ENCODE results near the gene BIRC7. TPM values are rescaled to one million over a fixed set of nuclear protein-coding genes. Genes with fewer than 3 reads are reported as not detected.

BIRC7 gene
- total RNA-seq, 1 experiment from 2014 or later, result 0.10 TPM

GRCh38 chr20:63255931-63256704, 20.4 kb downstream of the BIRC7 start:
- Histone ChIP-seq H3K4me3 (no peak overlapping the region), H3K9me3 (replicated peaks) (no peaks in the 10 kb centered on the region), H3K4me1 (peaks cover 27% of the 10 kb centered on the region), H3K27me3 (peaks cover 77% of the 10 kb centered on the region), H3K27ac (no peak overlapping the region), H3K36me3 (no peaks in the 10 kb centered on the region)
- DNase-seq, result peak in 1 of 2 experiments; percentile 51

GRCh38 chr20:63256954-63257353, 21.2 kb downstream of the BIRC7 start:
- H3K4me1 ChIP-seq, result peaks cover 35% of the 10 kb centered on the region
- H3K27me3 ChIP-seq, result peaks cover 81% of the 10 kb centered on the region
- H3K4me3 ChIP-seq, result no peak overlapping the region
- no peaks in the 10 kb centered on the region for H3K9me3 ChIP-seq (replicated peaks)
- H3K36me3 ChIP-seq, result no peaks in the 10 kb centered on the region
- DNase-seq, result no peak
- no peak overlapping the region for H3K27ac ChIP-seq

GRCh38 chr20:63257629-63258028, 21.9 kb downstream of the BIRC7 start:
- Histone ChIP-seq H3K9me3 (replicated peaks) (no peaks in the 10 kb centered on the region), H3K27me3 (peaks cover 77% of the 10 kb centered on the region), H3K36me3 (no peaks in the 10 kb centered on the region), H3K27ac (no peak overlapping the region), H3K4me1 (peaks cover 34% of the 10 kb centered on the region), H3K4me3 (no peak overlapping the region)
- no peak for DNase-seq

GRCh38 chr20:63258781-63259180, 23.1 kb downstream of the BIRC7 start:
- DNase-seq, result no peak
- Histone ChIP-seq H3K9me3 (replicated peaks) (no peaks in the 10 kb centered on the region), H3K36me3 (no peaks in the 10 kb centered on the region), H3K27me3 (peaks cover 77% of the 10 kb centered on the region), H3K4me1 (peaks cover 25% of the 10 kb centered on the region), H3K27ac (no peak overlapping the region), H3K4me3 (no peak overlapping the region)

GRCh38 chr20:63259734-63260460, 24.2 kb downstream of the BIRC7 start:
- no peak overlapping the region for H3K27ac ChIP-seq
- no peak for DNase-seq
- H3K36me3 ChIP-seq, result no peaks in the 10 kb centered on the region
- peaks cover 26% of the 10 kb centered on the region for H3K4me1 ChIP-seq
- no peaks in the 10 kb centered on the region for H3K9me3 ChIP-seq (replicated peaks)
- H3K27me3 ChIP-seq, result peaks cover 81% of the 10 kb centered on the region
- no peak overlapping the region for H3K4me3 ChIP-seq

GRCh38 chr20:63260521-63260920, 24.8 kb downstream of the BIRC7 start:
- peaks cover 75% of the 10 kb centered on the region for H3K27me3 ChIP-seq
- H3K36me3 ChIP-seq, result no peaks in the 10 kb centered on the region
- H3K27ac ChIP-seq, result no peak overlapping the region
- H3K4me1 ChIP-seq, result peaks cover 26% of the 10 kb centered on the region
- no peak for DNase-seq
- no peaks in the 10 kb centered on the region for H3K9me3 ChIP-seq (replicated peaks)
- H3K4me3 ChIP-seq, result no peak overlapping the region

- H3K36me3 ChIP-seq, result no peaks in the 10 kb centered on the region
- no peak overlapping the region for H3K27ac ChIP-seq
- H3K9me3 ChIP-seq (replicated peaks), result no peaks in the 10 kb centered on the region
- peak in 1 of 2 experiments; percentile 62 for DNase-seq
- H3K27me3 ChIP-seq, result peaks cover 68% of the 10 kb centered on the region
- H3K4me3 ChIP-seq, result no peak overlapping the region
- H3K4me1 ChIP-seq, result peaks cover 33% of the 10 kb centered on the region
These were observed 25.5 kb downstream of the BIRC7 start for GRCh38 chr20:63261060-63261794.

- DNase-seq, result no peak
- peaks cover 60% of the 10 kb centered on the region for H3K27me3 ChIP-seq
These were observed 26.3 kb downstream of the BIRC7 start for GRCh38 chr20:63261795-63262528.

GRCh38 chr20:63262836-63263235, 27.1 kb downstream of the BIRC7 start:
- peaks cover 46% of the 10 kb centered on the region for H3K4me1 ChIP-seq
- H3K27me3 ChIP-seq, result peaks cover 60% of the 10 kb centered on the region
- no peaks in the 10 kb centered on the region for H3K36me3 ChIP-seq
- no peak for DNase-seq
- no peaks in the 10 kb centered on the region for H3K9me3 ChIP-seq (replicated peaks)
- H3K27ac ChIP-seq, result no peak overlapping the region
- H3K4me3 ChIP-seq, result no peak overlapping the region

More at GRCh38 chr20:63261795-63262528, 26.3 kb downstream of the BIRC7 start:
- Histone ChIP-seq H3K4me1 (peaks cover 37% of the 10 kb centered on the region), H3K4me3 (no peak overlapping the region), H3K9me3 (replicated peaks) (no peaks in the 10 kb centered on the region), H3K36me3 (no peaks in the 10 kb centered on the region), H3K27ac (no peak overlapping the region)

- Histone ChIP-seq H3K27ac (no peak overlapping the region), H3K27me3 (peaks cover 48% of the 10 kb centered on the region), H3K4me1 (peaks cover 57% of the 10 kb centered on the region), H3K4me3 (no peak overlapping the region), H3K36me3 (no peaks in the 10 kb centered on the region), H3K9me3 (replicated peaks) (no peaks in the 10 kb centered on the region)
- no peak for DNase-seq
These were observed 28.3 kb downstream of the BIRC7 start for GRCh38 chr20:63264000-63264399.

GRCh38 chr20:63264519-63264918, 28.8 kb downstream of the BIRC7 start:
- H3K4me1 ChIP-seq, result peaks cover 60% of the 10 kb centered on the region

GRCh38 chr20:63265891-63266515, 30.3 kb downstream of the BIRC7 start:
- H3K27me3 ChIP-seq, result peaks cover 28% of the 10 kb centered on the region
- no peaks in the 10 kb centered on the region for H3K36me3 ChIP-seq
- no peak overlapping the region for H3K4me3 ChIP-seq
- peak; percentile 89 to 94 for DNase-seq
- H3K27ac ChIP-seq, result no peak overlapping the region
- no peaks in the 10 kb centered on the region for H3K9me3 ChIP-seq (replicated peaks)
- peaks cover 64% of the 10 kb centered on the region for H3K4me1 ChIP-seq

More at GRCh38 chr20:63264519-63264918, 28.8 kb downstream of the BIRC7 start:
- H3K9me3 ChIP-seq (replicated peaks), result no peaks in the 10 kb centered on the region
- no peak overlapping the region for H3K27ac ChIP-seq
- DNase-seq, result peak in 1 of 2 experiments; percentile 56
- H3K27me3 ChIP-seq, result peaks cover 43% of the 10 kb centered on the region
- no peak overlapping the region for H3K4me3 ChIP-seq
- H3K36me3 ChIP-seq, result no peaks in the 10 kb centered on the region

- H3K27ac ChIP-seq, result no peak overlapping the region
- peak; percentile 77 to 82 for DNase-seq
- peaks cover 66% of the 10 kb centered on the region for H3K4me1 ChIP-seq
- peaks cover 17% of the 10 kb centered on the region for H3K27me3 ChIP-seq
- H3K9me3 ChIP-seq (replicated peaks), result no peaks in the 10 kb centered on the region
- no peaks in the 10 kb centered on the region for H3K36me3 ChIP-seq
- no peak overlapping the region for H3K4me3 ChIP-seq
These were observed 32.0 kb downstream of the BIRC7 start for GRCh38 chr20:63267691-63268090.

GRCh38 chr20:63268256-63268655, 32.6 kb downstream of the BIRC7 start:
- peaks cover 66% of the 10 kb centered on the region for H3K4me1 ChIP-seq
- peak overlapping the region; percentile 0; the same call in 1 of the 2 replicates for H3K4me3 ChIP-seq
- H3K27ac ChIP-seq, result no peak overlapping the region

More at GRCh38 chr20:63268256-63268655, 32.6 kb downstream of the BIRC7 start:
- Histone ChIP-seq H3K9me3 (replicated peaks) (no peaks in the 10 kb centered on the region), H3K27me3 (peaks cover 13% of the 10 kb centered on the region), H3K36me3 (no peaks in the 10 kb centered on the region)
- DNase-seq, result no peak
